GOT3 (cell line): ENCODE measurements around the gene KCNE4.

ENCODE experiments used
- DNase-seq: peaks from one replicate; lab custom pipeline; 2025; ENCODE audit warnings: mixed read lengths; lab: John Stamatoyannopoulos, UW

The KCNE4 gene, protein sequence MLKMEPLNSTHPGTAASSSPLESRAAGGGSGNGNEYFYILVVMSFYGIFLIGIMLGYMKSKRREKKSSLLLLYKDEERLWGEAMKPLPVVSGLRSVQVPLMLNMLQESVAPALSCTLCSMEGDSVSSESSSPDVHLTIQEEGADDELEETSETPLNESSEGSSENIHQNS

DNA sequence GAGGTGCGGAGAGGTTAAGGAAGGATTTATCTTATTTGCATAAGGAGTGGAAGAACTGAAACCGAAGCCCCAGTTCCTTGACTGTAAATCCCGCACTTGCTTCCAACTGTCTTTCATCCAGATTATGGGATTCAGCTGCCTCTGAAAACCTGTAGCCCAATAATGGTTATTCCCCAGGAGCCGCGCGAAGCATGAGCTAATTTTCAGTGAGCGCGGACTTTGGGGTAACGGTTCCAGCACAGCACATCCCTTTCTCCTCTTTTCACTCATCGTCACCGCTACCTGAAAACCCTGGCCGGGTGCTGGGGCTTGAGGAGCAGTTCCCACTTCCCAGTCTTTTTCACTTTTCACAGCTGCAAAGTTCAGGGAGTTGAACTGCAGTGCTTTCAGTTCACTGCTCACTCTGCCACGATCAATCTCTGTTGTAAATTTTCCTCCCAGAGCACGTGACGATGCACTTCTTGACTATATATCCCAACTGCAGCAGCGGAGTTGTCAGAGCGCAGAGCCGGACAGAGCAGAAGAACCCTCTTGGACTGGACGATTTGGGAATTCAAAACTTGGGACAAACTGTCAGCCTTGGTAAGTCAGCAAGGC lies at the start of gene KCNE4:
Gene KCNE4, plus strand, starts transcription at position 498 of the 597 bp plus-strand sequence. CDS start 641 bp downstream, outside the sequence.
- peak; percentile 32 for DNase-seq

DNA sequence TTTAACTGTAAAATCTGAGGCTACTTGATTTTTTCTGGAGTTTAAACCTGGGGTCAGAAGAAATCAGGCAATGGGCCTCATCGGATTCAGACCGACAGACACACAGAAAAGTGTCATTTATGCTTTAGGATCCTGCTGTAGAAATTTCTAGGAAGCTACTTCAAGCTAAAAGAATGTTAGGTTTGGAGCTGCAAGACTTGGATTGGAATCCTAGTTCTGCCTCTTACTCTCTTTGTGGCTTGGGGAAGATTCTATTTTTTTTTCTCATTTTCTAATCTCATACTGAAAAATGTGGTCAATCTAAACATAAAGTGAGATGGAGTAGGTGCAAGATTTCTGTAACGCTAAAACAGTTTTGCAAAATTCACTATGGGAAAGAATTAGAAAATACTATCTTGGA lies 48.8 kb upstream of the KCNE4 start:
- no peak for DNase-seq

DNA sequence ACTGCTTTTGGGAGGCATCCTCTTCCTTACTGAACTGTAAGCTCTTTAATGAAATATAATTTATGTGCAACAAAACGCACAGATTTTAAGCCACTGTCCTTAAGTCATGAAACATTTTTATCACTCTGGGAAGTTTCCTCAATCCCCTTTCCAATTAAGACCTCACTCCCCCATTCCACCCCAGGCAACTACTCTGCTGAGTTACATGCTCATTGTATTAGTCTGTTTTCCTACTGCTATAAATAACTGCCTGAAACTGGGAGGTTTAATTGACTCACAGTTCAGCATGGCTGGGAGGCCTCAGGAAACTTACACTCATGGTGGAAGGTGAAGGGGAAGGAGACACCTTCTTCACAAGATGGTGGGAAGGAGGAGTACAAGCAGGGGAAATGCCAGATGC lies 46.5 kb upstream of the KCNE4 start:
- no peak for DNase-seq

DNA sequence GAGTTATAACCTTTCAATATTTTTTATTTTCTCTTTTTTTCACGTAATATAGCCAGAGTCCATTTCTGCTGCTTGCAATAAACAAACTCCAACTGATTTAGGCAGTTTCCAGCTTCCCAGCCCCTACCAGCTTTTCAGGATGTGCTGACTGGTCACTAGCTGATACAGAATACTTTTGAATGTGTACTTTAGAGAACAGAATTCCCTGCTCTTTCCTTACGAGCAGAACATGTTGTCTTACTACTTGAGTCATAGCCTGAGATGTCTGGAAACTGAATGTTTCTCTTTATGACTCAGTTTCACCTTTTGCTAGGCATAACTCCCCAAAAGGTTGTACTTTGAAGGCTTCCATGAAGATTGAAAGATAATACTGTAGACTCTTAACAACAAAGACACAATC lies 44.5 kb upstream of the KCNE4 start:
- DNase-seq = no peak

DNA sequence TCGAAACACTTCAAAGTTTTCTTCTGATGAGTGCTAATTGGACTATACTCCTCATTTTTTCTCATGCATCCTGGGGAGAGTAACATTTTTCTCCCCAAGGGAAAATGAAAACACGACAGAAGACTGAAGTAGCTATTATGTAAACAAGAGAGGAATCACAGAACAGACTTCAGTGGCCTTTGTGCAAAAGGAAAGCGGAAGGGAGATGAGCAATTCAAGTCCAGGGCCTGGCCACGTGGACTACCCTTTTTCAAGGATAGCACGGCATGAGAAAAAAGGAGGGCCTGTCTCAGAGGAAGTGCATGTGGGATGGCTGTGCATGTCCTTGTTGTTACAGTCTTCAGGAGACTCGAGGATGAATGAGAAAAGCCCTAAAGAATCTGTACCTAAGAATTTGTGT lies 43.8 kb upstream of the KCNE4 start:
- DNase-seq = no peak

DNA sequence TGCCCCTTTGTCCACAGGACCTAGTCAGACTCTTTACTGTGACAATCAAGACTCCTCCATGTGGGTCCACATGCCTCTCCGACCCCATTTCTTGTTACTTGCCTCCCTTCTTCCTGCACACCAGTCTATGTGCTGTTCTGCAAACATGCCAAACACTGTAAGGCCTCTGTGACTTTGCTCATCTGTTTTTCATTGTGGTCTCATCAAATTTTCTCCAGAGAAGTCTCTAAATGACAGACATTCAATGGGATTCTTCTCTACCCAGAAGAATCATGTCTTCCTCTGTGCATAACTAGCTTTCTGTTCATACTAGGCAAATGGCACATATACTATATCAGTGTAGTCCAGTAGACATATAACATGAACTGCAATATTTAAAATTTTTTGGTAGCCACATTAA lies 43.0 kb upstream of the KCNE4 start:
- no peak for DNase-seq

DNA sequence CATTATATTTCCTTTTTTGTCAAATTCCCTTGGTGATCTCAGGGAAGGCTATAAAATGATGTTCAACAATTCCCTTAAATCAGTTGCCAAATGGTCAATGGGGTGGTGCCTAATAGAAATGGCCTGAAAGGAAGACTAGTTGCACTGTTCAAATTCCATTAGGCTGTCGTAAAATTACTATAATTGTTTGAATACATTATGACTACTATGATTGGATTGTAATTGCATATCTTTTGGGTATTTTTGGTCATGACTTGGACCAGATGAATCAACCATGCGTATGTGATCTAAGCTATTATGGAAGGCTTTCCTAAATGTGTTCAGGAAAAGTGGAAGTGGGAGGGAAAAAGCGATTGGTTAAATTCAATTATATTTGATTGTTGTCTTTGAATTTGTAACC lies 41.3 kb upstream of the KCNE4 start:
- no peak for DNase-seq

DNA sequence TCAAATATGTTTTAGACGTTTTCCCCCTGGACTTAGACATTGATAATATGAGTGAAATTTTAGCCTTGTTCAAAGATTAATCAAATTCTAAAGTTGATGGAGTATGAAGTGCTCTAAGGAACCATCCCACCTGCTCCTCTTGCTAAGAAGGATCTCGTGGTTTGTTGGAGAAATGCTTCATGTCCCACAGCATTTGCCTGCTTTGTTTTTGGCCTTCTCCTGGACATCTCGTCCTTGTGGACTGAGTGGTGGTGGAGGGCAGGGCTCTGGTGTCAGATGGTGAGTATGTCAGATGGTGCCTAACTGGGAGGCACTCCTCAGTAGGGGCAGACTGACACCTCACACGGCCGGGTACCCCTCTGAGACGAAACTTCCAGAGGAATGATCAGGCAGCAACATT lies 39.7 kb upstream of the KCNE4 start:
- DNase-seq = no peak

DNA sequence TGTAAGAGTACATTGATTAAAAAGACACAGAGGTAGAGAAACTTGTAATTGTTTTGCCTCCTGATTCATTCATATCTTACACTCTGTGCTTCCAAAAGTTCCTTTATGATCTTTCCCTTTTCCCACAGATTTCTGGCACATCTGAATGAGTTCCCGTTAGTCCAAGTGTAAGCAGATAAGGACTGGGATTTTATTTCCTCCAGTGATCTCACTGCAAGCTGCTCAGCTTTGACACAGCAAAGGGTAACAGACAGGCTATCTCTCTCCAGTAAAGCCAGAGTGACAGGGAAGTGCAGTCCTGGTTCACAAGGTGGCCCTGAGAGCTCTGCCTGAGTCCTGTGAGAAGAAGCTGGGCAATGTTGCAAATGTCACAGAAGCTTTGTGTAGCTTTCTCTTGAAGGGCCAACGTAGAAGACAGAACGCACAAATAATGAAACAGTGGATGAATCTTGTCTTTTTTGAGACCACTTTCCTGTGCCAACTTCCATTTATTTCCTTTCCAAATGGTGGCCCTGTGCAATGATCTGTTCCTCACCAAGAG lies 32.5 kb upstream of the KCNE4 start:
- no peak for DNase-seq

DNA sequence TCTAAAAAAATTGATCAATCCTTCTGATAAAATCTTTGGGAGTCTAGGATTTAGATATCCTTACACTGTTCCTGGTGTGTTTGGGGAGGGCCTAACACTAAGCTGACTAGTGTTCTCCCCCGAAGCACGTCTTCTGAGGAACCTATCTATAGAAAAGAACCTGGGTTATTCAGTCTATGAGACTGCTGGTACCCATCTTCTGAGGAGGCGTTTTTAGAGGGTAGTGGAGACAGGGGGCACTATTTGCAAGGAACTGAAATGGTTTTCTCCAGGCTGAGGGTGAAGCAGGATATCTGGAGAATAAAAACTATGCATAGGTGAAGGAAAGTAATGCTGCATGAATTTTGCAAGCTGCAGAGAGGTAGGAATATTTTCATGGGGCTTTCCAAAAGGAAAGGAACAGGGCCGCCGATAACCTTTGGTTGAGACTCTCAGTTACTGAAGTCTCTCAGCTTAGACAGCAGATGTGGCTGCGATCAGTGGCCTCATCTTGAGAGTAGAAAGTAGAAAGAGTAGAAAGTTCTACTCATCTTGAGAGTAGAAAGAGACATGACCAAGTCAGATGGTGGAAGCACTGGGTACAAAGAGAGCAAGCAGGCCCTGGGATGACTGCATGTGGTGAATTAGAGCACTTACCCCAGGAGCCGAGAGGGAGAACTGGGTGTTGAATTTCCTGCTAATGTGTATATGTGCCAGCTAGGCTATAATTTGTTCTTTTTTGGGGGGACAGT lies 31.8 kb upstream of the KCNE4 start:
- DNase-seq = no peak

DNA sequence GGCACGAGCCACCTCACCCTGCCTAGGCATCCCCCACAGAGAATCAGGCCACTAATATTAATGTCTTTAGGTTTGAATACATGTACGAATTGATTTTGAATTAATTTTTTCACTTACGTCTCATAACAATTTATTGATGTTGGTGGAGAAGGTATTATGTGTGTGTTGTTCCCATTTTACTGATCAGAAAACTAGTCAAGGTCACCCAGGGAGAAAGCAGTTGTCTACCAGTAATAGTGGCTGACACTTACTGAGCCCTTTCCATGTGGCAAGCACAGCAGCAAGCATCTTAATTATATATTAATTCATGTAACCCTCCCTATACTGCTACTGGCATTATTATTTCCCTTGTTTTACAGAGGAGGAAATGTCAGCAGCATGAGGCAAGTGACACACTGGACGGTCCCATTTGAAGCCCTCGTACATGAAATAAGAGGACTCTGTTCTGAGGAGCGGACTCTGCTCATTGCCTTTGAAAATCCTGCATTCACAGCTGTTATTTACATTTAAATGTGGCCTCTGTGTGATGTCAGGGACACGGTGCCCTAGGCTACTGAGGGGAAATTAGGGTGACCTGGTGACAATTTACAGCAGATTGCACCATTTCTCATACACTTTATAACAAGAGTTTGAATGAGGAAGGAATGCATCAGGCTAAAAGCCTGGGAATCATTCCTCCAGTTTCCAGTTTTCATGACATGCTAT lies 30.9 kb upstream of the KCNE4 start:
- DNase-seq = no peak

DNA sequence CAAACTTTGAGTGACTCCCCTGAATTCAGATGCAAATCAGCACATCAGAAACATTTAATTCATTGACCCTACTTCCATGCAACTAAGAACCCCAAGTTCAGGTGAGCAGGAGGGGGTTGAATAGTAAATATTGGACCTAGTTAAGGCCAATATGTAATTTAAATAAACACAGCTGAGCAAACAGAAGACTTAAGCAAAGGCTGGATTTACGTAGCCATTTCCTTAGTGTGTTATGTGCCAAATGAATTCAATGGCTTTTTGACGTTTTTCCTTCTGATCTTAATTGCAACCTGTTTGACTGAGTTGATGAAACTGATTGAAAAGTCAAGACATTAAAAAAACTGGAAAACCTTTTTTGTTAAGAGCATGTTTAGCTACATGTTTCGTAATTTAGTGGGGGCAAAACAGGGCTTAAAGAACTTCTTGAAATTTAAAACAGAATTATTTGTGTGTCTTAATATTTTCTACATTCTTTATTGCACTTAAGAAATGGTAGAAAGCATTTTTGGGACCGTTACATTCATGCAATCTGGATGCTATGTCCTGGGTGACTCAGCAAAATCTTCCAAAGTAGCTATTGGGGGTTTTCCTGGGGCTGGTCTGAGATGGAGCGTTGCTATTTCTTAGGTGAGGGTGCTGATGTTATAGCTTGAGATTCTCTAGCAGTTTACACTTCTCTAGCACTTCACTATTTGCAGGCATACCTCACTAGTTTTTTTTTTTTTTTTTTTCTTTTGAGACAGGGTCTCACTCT lies 25.5 kb upstream of the KCNE4 start:
- no peak for DNase-seq

DNA sequence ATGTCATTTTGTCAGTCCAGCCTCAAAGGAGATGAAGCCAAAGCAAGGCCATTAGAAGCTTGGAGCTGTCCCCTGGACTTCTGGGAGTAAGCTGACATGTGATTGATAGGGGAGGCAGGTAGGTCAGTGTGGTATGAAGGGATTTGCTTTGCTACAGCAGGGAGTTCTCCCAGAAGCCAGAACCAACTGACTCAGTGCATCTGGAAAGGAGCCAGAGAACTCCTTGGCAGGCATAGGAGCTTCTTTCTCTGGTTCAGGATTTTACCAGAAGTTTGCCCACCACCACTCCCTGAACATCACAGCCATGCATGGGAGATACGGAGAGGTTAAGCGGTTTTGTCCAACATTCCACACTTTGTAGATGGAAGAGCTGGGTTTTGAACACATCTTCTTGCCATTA lies 24.5 kb upstream of the KCNE4 start:
- DNase-seq = no peak

DNA sequence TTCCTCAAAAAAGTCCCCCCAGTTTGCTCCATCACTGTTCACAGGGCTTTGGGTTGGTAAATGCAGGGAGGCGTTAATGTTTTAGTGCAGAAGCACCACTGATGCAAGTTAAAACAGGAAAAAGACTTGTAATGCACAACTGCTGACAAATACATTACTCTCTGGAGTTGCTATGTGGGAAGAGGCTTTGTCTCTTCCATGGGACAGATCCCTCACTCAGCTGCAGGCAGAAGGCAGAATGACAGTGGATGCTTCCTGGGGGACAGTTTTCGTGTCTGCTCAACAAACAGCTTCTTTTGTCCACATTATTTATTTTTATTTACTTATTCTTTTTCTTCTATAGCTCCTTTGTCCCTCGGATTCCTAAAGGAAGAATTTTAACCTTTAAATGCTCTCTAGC lies 22.7 kb upstream of the KCNE4 start:
- DNase-seq = no peak

DNA sequence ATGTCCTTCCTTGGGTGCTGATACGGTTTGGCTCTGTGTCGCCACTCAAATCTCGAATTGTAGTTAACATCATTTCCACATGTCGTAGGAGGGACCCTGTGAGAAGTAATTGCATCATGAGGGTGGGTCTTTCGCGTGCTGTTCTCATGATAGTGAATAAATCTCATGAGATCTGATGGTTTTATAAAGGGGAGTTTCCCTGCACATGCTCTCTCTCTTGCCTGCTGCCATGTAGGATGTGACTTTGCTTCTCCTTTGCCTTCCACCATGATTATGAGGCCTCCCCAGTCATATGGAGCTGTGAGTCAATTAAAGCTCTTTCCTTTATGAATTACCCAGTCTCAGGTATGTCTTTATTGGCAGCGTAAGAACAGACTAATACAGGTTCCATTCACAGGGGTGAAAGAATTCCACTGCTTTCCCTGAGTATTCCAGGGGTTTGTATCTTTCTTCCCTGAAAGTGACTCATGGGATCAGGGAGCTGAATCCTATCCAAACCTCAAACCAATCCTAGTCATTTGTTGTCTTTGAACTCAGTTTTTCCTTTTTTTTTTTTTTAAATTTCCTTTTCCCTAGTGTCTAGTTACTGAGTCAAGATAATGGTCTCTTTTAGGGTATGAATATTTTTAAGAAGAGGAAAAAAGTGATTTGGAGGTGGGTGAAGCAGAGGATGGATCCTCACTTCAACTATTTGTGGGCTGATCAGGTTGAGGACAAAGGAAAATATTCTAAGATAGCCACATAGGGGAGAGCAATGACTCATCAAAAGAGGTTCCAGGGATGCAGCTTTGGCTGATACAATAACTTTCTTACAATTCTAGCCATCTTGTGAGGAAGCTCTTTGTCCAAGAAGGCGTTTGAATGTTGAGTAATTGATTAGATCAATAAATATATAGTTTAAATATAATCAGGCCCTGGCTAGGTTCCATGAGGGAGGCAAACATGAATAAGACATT lies 19.5 kb upstream of the KCNE4 start:
- DNase-seq = no peak

DNA sequence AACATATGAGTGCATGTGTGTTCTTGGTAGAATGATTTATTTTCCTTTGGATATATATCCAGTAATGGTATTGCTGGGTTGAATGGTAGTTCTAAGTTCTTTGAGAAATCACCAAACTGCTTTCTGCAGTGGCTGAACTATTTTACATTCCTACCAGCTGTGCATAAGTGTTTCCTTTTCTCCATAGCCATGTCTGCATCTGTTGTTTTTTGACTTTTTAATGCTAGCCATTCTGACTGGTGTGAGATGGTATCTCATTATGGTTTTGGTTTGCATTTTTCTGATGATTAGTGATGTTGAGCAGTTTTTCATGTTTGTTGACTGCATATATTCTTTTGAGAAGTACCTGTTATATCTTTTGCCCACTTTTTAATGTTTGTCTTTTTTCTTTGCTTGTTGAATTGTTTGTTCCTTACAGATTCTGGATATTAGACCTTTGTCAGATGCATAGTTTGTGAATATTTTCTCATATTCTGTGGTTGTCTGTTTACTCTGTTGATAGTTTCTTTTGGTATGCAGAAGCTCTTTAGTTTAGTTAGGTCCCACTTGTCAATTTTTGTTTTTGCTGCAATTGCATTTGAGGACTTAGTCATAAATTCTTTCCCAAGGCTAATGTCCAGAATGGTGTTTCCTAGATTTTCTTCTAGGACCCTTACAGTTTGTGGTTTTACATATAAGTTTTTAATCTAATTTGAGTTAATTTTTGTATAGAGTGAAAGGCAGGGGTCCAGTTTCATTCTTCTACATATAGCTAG lies 17.6 kb upstream of the KCNE4 start:
- DNase-seq = no peak

DNA sequence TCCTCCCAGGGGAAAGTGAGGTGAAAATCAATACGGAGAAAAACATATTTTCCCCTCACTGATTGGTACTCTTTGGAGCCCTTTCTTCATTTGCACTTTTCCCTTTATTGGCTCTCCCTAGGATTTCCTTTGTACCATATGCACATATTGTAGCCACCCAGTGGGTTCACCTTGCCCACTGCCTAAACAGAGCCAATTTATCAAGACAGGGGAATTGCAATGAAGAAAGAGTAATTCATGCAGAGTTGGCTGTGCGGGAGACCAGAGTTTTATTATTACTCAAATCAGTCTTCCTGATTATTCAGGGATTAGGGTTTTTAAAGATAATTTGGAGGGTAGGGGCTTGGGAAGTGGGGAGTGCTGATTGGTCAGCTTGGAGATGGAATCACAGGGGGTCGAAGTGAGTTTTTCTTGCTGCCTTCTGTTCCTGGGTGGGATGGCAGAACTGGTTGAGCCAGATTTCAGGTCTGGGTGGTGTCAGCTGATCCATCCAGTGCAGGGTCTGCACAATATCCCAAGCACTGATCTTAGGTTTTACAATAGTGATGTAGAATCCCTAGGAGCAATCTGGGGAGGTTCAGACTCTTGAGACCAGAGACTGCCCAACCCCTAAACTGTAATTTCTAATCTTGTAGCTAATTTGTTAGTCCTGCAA lies 15.1 kb upstream of the KCNE4 start:
- no peak for DNase-seq

DNA sequence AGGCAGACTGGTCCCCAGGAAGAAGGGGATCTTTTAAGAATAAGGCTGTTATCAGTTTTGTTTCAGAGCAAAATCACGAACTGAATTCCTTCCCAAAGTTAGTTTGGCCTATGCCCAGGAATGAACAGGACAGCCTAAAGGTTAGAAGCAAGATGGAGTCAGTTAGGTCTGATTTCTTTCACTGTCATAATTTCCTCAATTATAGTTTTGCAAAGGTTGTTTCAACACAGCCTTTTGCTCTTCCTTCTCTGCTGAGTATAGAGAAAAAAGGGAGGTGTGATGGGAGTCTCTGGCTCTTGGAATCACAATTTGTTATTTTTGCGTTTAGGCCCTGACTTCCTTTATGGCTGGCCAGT lies 14.6 kb upstream of the KCNE4 start:
- no peak for DNase-seq

DNA sequence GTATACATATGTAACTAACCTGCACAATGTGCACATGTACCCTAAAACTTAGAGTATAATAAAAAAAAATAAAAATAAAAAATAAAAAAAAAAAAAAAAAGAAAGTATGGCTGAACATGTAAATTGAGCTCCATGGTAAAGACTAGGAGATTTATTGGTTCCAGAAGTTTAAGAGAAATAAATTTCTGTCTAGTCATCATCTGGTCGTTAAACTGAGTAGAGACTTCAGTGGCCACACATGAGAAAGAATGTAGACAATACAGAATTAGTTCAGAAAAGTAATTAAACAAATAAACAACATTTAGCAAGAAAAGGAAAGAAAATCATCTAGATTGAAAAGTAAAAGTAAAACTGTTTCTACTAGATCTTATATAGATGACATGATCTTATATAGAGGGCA lies 12.4 kb upstream of the KCNE4 start:
- DNase-seq = no peak

DNA sequence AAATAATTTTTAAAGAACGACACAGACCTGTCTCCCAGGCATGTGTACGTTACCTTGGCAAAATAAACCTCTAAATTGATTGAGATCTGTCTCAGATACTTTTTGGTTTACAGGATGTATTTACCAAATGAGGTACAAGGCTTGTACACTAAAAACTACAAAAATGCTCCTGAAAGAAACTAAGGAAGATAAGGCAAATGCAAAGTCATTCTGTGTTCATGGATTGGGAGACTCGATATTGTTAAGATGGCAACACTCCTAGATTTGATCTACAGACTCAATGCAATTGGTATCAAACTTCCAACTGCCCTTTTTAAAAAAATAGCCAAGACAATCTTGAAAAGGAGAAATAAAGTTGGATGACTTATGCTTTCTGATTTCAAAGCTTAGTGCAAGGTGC lies 11.5 kb upstream of the KCNE4 start:
- DNase-seq = no peak
